DOHH2 (cell line): Measurements from ENCODE around the gene SARS1.

ENCODE experiments used
- EZH2phosphoT487 ChIP-seq: fragments of 200-600 bp; sonication (generic); IDR thresholded peaks from 2 replicates; pipeline ENCODE4 v1.6.1; 2017; ENCODE audit warnings: borderline replicate concordance, mild to moderate bottlenecking, antibody characterized with exemption, low read length, moderate library complexity, mixed read lengths
- TF ChIP-seq, protein P1 (sequence below): fragments of 200-600 bp; sonication (generic); IDR thresholded peaks from one replicate; pipeline ENCODE4 v1.5.1; 2014; ENCODE audit warnings: antibody characterized with exemption, mild to moderate bottlenecking, low read depth, low read length; ENCODE audit not compliant: poor library complexity, severe bottlenecking

- TF ChIP-seq, protein P1, sequence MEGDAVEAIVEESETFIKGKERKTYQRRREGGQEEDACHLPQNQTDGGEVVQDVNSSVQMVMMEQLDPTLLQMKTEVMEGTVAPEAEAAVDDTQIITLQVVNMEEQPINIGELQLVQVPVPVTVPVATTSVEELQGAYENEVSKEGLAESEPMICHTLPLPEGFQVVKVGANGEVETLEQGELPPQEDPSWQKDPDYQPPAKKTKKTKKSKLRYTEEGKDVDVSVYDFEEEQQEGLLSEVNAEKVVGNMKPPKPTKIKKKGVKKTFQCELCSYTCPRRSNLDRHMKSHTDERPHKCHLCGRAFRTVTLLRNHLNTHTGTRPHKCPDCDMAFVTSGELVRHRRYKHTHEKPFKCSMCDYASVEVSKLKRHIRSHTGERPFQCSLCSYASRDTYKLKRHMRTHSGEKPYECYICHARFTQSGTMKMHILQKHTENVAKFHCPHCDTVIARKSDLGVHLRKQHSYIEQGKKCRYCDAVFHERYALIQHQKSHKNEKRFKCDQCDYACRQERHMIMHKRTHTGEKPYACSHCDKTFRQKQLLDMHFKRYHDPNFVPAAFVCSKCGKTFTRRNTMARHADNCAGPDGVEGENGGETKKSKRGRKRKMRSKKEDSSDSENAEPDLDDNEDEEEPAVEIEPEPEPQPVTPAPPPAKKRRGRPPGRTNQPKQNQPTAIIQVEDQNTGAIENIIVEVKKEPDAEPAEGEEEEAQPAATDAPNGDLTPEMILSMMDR: no peak
- TF ChIP-seq EZH2phosphoT487: no peak
These were observed 23.8 kb downstream of the SARS1 start for GRCh38 chr1:109237512-109237911.
